K562 (cell line): Measurements from ENCODE around the gene SCFD2. TPM values are rescaled to one million over a fixed set of nuclear protein-coding genes. Genes with fewer than 3 reads are reported as not detected.

Experiments used
- ATF1 ChIP-seq, 2 experiments: fragments of 450-650 bp in 1 of 2; IDR thresholded peaks; 2 replicates each; pipeline ENCODE4 v1.6.1; 2016; ENCODE audit warnings: missing compliant biosample characterization in 1 of 2, missing genetic modification characterization in 1 of 2
- BMI1 ChIP-seq: fragments of 150-350 bp; IDR thresholded peaks from 2 replicates; pipeline ENCODE4 v1.6.1; 2014; ENCODE audit warnings: low read length
- ETV1 ChIP-seq: fragments of 450-650 bp; conservative IDR thresholded peaks from 2 replicates; pipeline ENCODE4 v1.6.1; 2016; ENCODE audit warnings: missing genetic modification characterization, control low read depth, low read depth, missing compliant biosample characterization
- FOS ChIP-seq: IDR thresholded peaks from 3 replicates; pipeline ENCODE4 v1.6.1; 2011; ENCODE audit not compliant: insufficient read length; ENCODE audit errors: extremely low read depth
- MEF2A ChIP-seq: IDR thresholded peaks from 2 replicates; pipeline ENCODE4 v1.6.1; 2011; ENCODE audit warnings: low read depth, mild to moderate bottlenecking, low read length, moderate library complexity; ENCODE audit not compliant: control insufficient read depth
- MYC ChIP-seq, 2 experiments: fragments of 250-450 bp in 1 of 2; sonication (Bioruptor Pico) in 1 of 2; IDR thresholded peaks; 2 replicates each; pipeline versions ENCODE4 v1.5.1 to v1.6.1; 2012 to 2021; ENCODE audit warnings: low read depth in 2 of 2, borderline replicate concordance in 1 of 2, improper control_type of control experiment in 1 of 2, low read length in 1 of 2, mild to moderate bottlenecking in 1 of 2, moderate library complexity in 1 of 2
- NFE2L1 ChIP-seq: fragments of 450-650 bp; IDR thresholded peaks from 2 replicates; pipeline ENCODE4 v1.6.1; 2016; ENCODE audit warnings: missing genetic modification characterization, low read depth, mild to moderate bottlenecking, missing compliant biosample characterization, moderate library complexity, borderline replicate concordance
- STAT5B ChIP-seq: fragments of 250-450 bp; sonication (Bioruptor Pico); IDR thresholded peaks from 2 replicates; pipeline ENCODE4 v1.8.0; 2021; ENCODE audit warnings: mild to moderate bottlenecking, inconsistent platforms
- ZNF133 ChIP-seq: fragments of 250-450 bp; sonication (Bioruptor Pico); IDR thresholded peaks from 2 replicates; pipeline ENCODE4 v1.4.0; 2020; ENCODE audit warnings: mild to moderate bottlenecking
- ZNF668 ChIP-seq: fragments of 250-450 bp; sonication (Bioruptor Pico); IDR thresholded peaks from 2 replicates; pipeline ENCODE4 v1.8.0; 2022; ENCODE audit warnings: mild to moderate bottlenecking, inconsistent platforms
- polyA plus RNA-seq, 8 experiments: library from polyadenylated mRNA; depleted of rRNA in 4 of 8; stranded (reverse) in 5 of 8; unstranded in 3 of 8; fragments of >200 nt; fragmentation: Nextera tagmentation in 2 of 8; fragmentation: Illumina TruSeq in 1 of 8; extraction: Ambion mirVana in 2 of 8; extraction: Trizol in 1 of 8; gene quantifications; 2 replicates each; pipeline versions ENCODE4 v1.2.1 to v1.2.3, GENCODE V29; 2011 to 2014; ENCODE audit warnings: inconsistent platforms in 1 of 8, missing spikeins in 1 of 8
- total RNA-seq, 7 experiments: library from RNA; depleted of rRNA in 6 of 7; stranded (reverse); fragments of >200 nt in 6 of 7; fragmentation: Illumina TruSeq in 2 of 7; extraction: Trizol in 2 of 7; gene quantifications; 2 replicates each; pipeline versions ENCODE4 v1.2.1 to v1.2.3, GENCODE V29; 2011 to 2021; ENCODE audit warnings: low replicate concordance in 1 of 7
- TF ChIP-seq, protein P1 (sequence below): fragments of 250-450 bp; sonication (Bioruptor Pico); IDR thresholded peaks from 2 replicates; pipeline ENCODE4 v1.4.0; 2020
- TF ChIP-seq, protein P2 (sequence below): IDR thresholded peaks from 2 replicates; pipeline ENCODE4 v1.6.1; 2016; ENCODE audit warnings: missing genetic modification characterization, missing compliant biosample characterization
- TF ChIP-seq, protein P3 (sequence below): sonication (generic); formaldehyde crosslinking; IDR thresholded peaks from 2 replicates; pipeline ENCODE4 v1.5.0; 2020; ENCODE audit warnings: missing genetic modification reagents
- TF ChIP-seq, protein P4 (sequence below): sonication (generic); formaldehyde crosslinking; IDR thresholded peaks from 2 replicates; pipeline ENCODE4 v1.8.0; 2023; ENCODE audit warnings: mild to moderate bottlenecking, missing genetic modification reagents

Gene SCFD2
- total and polyA plus RNA-seq, 9 of the 15 experiments (the other 6 are each of a cell fraction or from before 2014, with no cell fraction given), result 5.7 to 30.3 (median 22.8) TPM

DNA sequence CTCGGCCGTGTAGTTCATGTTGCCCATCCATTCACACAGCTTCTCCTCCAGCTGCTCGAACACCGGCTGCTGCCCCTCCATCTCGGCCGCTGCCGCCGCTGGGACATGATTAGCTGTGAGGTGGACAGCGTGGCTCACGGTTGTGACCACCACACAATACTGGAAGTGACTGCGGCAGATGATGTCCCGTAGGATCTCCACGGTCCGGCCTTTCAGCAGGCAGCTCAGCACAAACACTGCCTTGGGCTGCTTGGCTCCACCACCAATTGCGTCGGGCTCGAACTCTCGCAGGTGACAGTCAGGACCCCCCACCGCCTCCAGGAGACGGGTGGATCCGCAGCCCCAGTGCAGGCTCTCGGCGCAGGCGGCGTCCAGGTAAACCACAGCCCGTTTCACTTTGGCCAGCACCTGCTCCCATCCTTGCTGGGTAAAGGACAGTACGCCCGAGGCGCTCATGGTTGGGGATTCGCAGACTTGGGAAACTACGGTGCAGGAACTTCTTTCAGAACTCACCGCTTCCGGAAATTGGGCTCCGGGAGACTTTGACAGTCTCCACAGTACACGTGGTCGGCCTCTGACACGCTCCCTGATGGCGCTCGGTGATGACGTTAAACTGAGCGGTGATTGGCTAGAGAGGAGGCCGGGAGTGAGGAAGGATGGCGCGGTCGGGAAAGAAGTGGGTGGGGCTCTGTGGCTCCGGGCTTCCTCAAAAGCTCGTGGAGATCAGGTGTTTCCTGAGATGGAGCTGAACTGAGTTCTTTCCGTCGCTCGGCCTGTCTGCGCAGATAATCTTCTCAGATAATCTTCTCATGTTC lies at the start of gene SCFD2 (continued):
- TF ChIP-seq, protein P1, sequence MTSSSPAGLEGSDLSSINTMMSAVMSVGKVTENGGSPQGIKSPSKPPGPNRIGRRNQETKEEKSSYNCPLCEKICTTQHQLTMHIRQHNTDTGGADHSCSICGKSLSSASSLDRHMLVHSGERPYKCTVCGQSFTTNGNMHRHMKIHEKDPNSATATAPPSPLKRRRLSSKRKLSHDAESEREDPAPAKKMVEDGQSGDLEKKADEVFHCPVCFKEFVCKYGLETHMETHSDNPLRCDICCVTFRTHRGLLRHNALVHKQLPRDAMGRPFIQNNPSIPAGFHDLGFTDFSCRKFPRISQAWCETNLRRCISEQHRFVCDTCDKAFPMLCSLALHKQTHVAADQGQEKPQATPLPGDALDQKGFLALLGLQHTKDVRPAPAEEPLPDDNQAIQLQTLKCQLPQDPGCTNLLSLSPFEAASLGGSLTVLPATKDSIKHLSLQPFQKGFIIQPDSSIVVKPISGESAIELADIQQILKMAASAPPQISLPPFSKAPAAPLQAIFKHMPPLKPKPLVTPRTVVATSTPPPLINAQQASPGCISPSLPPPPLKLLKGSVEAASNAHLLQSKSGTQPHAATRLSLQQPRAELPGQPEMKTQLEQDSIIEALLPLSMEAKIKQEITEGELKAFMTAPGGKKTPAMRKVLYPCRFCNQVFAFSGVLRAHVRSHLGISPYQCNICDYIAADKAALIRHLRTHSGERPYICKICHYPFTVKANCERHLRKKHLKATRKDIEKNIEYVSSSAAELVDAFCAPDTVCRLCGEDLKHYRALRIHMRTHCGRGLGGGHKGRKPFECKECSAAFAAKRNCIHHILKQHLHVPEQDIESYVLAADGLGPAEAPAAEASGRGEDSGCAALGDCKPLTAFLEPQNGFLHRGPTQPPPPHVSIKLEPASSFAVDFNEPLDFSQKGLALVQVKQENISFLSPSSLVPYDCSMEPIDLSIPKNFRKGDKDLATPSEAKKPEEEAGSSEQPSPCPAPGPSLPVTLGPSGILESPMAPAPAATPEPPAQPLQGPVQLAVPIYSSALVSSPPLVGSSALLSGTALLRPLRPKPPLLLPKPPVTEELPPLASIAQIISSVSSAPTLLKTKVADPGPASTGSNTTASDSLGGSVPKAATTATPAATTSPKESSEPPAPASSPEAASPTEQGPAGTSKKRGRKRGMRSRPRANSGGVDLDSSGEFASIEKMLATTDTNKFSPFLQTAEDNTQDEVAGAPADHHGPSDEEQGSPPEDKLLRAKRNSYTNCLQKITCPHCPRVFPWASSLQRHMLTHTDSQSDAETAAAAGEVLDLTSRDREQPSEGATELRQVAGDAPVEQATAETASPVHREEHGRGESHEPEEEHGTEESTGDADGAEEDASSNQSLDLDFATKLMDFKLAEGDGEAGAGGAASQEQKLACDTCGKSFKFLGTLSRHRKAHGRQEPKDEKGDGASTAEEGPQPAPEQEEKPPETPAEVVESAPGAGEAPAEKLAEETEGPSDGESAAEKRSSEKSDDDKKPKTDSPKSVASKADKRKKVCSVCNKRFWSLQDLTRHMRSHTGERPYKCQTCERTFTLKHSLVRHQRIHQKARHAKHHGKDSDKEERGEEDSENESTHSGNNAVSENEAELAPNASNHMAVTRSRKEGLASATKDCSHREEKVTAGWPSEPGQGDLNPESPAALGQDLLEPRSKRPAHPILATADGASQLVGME (CRISPR knock-in tag), result no peak
- TF ChIP-seq, protein P2, sequence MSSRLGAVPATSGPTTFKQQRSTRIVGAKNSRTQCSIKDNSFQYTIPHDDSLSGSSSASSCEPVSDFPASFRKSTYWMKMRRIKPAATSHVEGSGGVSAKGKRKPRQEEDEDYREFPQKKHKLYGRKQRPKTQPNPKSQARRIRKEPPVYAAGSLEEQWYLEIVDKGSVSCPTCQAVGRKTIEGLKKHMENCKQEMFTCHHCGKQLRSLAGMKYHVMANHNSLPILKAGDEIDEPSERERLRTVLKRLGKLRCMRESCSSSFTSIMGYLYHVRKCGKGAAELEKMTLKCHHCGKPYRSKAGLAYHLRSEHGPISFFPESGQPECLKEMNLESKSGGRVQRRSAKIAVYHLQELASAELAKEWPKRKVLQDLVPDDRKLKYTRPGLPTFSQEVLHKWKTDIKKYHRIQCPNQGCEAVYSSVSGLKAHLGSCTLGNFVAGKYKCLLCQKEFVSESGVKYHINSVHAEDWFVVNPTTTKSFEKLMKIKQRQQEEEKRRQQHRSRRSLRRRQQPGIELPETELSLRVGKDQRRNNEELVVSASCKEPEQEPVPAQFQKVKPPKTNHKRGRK (tag), result no peak
- TF ChIP-seq, protein P3, sequence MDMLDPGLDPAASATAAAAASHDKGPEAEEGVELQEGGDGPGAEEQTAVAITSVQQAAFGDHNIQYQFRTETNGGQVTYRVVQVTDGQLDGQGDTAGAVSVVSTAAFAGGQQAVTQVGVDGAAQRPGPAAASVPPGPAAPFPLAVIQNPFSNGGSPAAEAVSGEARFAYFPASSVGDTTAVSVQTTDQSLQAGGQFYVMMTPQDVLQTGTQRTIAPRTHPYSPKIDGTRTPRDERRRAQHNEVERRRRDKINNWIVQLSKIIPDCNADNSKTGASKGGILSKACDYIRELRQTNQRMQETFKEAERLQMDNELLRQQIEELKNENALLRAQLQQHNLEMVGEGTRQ (CRISPR knock-in tag), result peak; percentile 49
- TF ChIP-seq ATF1 (CRISPR knock-in tag; IDR thresholded peaks at IDR 0.05), result peak; percentile 88
- peak; percentile 99 for TF ChIP-seq ATF1 (tag; IDR thresholded peaks at IDR 0.05)
- TF ChIP-seq STAT5B, result no peak
- no peak for TF ChIP-seq NFE2L1
- TF ChIP-seq, protein P4, sequence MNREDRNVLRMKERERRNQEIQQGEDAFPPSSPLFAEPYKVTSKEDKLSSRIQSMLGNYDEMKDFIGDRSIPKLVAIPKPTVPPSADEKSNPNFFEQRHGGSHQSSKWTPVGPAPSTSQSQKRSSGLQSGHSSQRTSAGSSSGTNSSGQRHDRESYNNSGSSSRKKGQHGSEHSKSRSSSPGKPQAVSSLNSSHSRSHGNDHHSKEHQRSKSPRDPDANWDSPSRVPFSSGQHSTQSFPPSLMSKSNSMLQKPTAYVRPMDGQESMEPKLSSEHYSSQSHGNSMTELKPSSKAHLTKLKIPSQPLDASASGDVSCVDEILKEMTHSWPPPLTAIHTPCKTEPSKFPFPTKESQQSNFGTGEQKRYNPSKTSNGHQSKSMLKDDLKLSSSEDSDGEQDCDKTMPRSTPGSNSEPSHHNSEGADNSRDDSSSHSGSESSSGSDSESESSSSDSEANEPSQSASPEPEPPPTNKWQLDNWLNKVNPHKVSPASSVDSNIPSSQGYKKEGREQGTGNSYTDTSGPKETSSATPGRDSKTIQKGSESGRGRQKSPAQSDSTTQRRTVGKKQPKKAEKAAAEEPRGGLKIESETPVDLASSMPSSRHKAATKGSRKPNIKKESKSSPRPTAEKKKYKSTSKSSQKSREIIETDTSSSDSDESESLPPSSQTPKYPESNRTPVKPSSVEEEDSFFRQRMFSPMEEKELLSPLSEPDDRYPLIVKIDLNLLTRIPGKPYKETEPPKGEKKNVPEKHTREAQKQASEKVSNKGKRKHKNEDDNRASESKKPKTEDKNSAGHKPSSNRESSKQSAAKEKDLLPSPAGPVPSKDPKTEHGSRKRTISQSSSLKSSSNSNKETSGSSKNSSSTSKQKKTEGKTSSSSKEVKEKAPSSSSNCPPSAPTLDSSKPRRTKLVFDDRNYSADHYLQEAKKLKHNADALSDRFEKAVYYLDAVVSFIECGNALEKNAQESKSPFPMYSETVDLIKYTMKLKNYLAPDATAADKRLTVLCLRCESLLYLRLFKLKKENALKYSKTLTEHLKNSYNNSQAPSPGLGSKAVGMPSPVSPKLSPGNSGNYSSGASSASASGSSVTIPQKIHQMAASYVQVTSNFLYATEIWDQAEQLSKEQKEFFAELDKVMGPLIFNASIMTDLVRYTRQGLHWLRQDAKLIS, result no peak
- TF ChIP-seq ZNF133 (CRISPR knock-in tag), result no peak
- TF ChIP-seq MEF2A, result no peak
- TF ChIP-seq ETV1 (tag), result peak; percentile 69
- TF ChIP-seq ZNF668 (CRISPR knock-in tag), result no peak
- peak; percentile 99 for TF ChIP-seq MYC (IDR thresholded peaks at IDR 0.05; ENCODE audit: low read depth, low read length)
- TF ChIP-seq MYC (CRISPR knock-in tag; IDR thresholded peaks at IDR 0.05; ENCODE audit: borderline replicate concordance, low read depth), result peak; percentile 92; the same call in 1 of the 2 replicates
- TF ChIP-seq FOS, result peak; percentile 55
- TF ChIP-seq BMI1, result no peak
